Measurements from ENCODE around the gene SDHC.
"Not testable (repeated sequence)": the region's sequence is repeated elsewhere in the genome, so short reads cannot be mapped to it uniquely, and the experiment has no call there.

The SDHC gene

GRCh38 chr1:161388639-161389038 lies 74.5 kb downstream of the SDHC start:
- DNase-seq (ENCODE audit: low read depth): no peak

- not testable (repeated sequence) for DNase-seq (ENCODE audit: low read depth)
These were observed 75.0 kb downstream of the SDHC start for GRCh38 chr1:161389158-161389557.

- peak; percentile 87 for DNase-seq (ENCODE audit: low read depth)
These were observed 75.7 kb downstream of the SDHC start for GRCh38 chr1:161389691-161390558.

GRCh38 chr1:161390559-161390858 lies 76.3 kb downstream of the SDHC start:
- DNase-seq (ENCODE audit: low read depth): no peak

GRCh38 chr1:161391136-161391535 lies 77.0 kb downstream of the SDHC start:
- not testable (repeated sequence) for DNase-seq (ENCODE audit: low read depth)

GRCh38 chr1:161391611-161392010 lies 77.4 kb downstream of the SDHC start:
- DNase-seq (ENCODE audit: low read depth): no peak

- DNase-seq (ENCODE audit: low read depth): no peak
These were observed 79.0 kb downstream of the SDHC start for GRCh38 chr1:161393151-161393550.

- not testable (repeated sequence) for DNase-seq (ENCODE audit: low read depth)
These were observed 82.9 kb downstream of the SDHC start for GRCh38 chr1:161397038-161397437.

- no peak for DNase-seq (ENCODE audit: low read depth)
These were observed 84.7 kb downstream of the SDHC start for GRCh38 chr1:161398900-161399256.

GRCh38 chr1:161399257-161399998 lies 85.2 kb downstream of the SDHC start:
- peak; percentile 70 for DNase-seq (ENCODE audit: low read depth)

- DNase-seq (ENCODE audit: low read depth): no peak
These were observed 88.3 kb downstream of the SDHC start for GRCh38 chr1:161402446-161402845.

- DNase-seq (ENCODE audit: low read depth): no peak
These were observed 89.9 kb downstream of the SDHC start for GRCh38 chr1:161404051-161404597.

GRCh38 chr1:161406551-161406950 lies 92.4 kb downstream of the SDHC start:
- DNase-seq (ENCODE audit: low read depth): not testable (repeated sequence)

- no peak for DNase-seq (ENCODE audit: low read depth)
These were observed 93.3 kb downstream of the SDHC start for GRCh38 chr1:161407451-161407985.

- no peak for DNase-seq (ENCODE audit: low read depth)
These were observed 94.4 kb downstream of the SDHC start for GRCh38 chr1:161408429-161409052.

- not testable (repeated sequence) for DNase-seq (ENCODE audit: low read depth)
These were observed 95.9 kb downstream of the SDHC start for GRCh38 chr1:161409848-161410635.

GRCh38 chr1:161410636-161410970 lies 96.4 kb downstream of the SDHC start:
- DNase-seq (ENCODE audit: low read depth): not testable (repeated sequence)
